ENCODE data around the gene KIF9. TPM values are rescaled to one million over a fixed set of nuclear protein-coding genes. Genes with fewer than 3 reads are reported as not detected.
"Not testable (repeated sequence)": the region's sequence is repeated elsewhere in the genome, so short reads cannot be mapped to it uniquely, and the experiment has no call there.

KIF9 gene
- total RNA-seq, 1 donor from 2014 or later, result 6.3 TPM

GRCh38 chr3:47181685-47182084 is 100.9 kb downstream of the KIF9 start:
- DNase-seq (ENCODE audit: low read depth in 2 of 2), result not testable (repeated sequence)

GRCh38 chr3:47180011-47180410 is 102.6 kb downstream of the KIF9 start:
- DNase-seq (ENCODE audit: low read depth in 2 of 2), result not testable (repeated sequence)

Other genes with a start within 250 kb of the KIF9 start
- 18.9 and 22.4 TPM in 2 replicates for gene SETD2, start 118.7 kb downstream of the KIF9 start, total RNA-seq
- gene KLHL18, start 145 bp upstream of the KIF9 start, total RNA-seq, result 20.3 and 23.1 TPM in 2 replicates
- 9.5 and 21.9 TPM in 2 replicates for gene PTPN23, start 98.2 kb upstream of the KIF9 start, total RNA-seq
- gene SCAP, start 193.1 kb upstream of the KIF9 start, total RNA-seq, result 39.2 and 55.9 TPM in 2 replicates
- gene ELP6, start 230.9 kb upstream of the KIF9 start, total RNA-seq, result 27.9 and 34.6 TPM in 2 replicates